ENCODE data around the gene NFIB.

The NFIB gene

DNA sequence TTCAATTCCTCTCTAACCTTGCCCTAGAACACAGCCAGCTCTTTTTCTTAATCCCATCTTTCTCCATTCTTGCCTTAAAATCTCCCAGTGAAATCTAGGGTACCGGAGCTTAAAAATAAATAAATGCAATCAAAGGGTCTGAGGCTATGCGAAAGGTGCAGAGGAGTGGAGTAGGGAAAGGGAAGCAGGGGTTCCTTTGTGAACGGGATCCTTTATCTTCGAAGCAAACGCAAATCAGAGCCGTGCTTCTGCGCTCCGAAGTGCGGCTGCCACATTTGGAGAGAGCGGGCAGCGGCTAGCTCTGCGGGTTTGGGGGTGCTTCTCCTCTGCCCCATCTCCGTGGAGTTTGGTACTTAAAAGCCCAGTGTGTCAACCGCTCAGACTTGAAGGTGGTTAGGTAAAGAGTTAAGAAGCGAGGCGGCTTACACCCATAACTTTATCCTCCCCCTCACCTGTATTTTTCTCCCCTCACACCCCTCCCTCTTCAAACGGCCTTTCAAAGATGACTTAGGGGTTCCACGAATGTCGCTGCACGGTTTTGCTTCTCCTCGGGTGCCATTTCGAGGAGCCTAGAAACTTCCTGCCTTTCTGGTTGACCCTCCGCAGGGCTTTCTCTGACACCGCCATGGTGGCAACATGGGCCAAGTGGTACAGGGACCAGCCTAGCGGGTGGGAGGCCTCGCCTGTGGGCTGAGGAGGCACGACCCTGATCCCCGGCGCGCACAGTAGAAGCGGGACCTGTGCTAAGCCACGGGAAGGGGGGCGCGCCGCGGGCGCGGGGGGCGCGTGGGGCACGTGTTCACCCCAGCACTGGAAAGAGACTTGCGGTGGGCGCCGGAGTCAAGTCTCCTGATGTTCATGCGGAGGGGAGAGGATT is 31.7 kb upstream of the NFIB start:
- in situ Hi-C loops (cut with MboI; ENCODE audit: low sequenced_read_pairs): no loop called here

DNA sequence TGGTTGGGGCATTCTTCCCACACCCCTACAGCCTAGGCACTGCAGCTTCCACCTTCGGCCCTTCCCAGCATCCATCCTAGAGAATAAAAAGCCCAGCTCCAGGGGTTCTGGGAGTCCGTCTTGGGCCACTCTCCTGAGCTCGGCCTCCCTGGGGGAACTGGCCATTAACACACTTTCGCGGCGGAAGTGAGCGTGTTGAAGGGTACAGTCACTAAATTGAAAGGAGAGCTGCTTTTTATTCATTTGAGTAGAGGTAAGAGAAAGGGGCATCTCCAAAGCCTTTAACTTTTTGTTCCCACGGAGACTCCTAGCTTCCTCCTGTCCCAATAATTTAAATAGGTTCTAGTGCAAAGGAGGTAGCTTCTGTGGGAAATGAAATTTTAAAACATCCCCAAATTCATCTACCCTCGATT is 31.0 kb upstream of the NFIB start:
- in situ Hi-C loops (cut with MboI; ENCODE audit: low sequenced_read_pairs): no loop called here

DNA sequence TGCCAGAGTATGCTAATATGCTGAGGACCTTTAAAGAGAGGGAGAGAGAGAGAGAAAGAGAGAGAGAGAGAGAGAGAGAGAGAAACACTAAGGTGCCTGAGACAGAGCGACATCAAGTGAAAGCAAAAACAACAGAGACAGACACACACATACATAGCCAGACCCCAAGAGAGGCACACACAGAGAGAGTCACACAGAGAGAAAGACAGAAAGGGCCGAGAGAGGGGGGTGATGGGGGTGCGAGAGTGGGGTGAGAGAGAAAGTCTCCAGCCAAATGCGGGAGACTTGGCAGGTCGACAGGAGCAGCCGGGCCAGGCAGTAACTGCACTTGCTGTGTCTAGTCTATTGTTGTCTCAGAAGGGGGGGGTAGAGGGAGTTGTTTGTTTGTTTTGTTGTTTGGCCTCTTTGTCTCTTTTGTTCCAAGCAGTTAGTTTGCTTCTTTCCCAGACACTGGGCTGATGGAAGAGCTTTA is 30.1 kb upstream of the NFIB start:
- in situ Hi-C loops (cut with MboI; ENCODE audit: low sequenced_read_pairs): no loop called here

DNA sequence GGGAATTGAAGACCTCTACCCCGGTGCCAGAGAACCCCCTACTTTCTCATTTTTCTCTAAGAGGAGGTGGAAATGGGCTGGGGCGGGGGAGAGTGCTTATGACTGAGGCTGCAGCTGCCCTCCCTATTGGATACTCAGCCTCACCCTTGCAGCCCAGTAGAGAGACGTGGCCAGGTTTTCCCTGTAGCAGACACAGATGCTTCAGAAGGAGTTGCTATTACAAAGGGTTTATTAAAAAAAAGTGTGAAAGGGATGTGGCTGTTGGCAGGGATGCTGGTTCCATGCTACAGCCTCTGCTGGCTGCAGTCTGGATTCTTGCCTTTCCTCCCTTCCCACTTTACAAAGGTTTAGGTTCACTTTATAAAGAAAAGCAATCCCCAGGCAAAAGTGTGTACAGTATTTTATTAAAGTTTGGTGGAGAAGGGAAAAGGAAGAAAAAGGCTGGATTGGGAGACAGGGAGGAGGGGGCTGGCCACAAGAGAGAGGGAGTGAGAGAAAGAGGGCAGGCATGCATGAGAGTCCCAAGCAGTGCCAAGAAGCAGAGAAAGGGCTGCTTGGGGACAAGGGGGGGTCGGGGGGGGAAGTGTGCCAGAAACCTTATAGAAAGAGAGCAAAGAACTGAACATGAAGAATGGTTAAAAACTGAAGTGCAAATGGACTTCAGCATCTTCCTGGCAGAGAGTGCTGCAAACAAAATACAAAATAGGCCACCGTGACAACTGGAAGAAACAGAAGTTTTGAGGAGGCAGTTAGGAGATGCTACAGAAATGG is 29.5 kb upstream of the NFIB start:
- in situ Hi-C loops (cut with MboI; ENCODE audit: low sequenced_read_pairs): no loop called here

DNA sequence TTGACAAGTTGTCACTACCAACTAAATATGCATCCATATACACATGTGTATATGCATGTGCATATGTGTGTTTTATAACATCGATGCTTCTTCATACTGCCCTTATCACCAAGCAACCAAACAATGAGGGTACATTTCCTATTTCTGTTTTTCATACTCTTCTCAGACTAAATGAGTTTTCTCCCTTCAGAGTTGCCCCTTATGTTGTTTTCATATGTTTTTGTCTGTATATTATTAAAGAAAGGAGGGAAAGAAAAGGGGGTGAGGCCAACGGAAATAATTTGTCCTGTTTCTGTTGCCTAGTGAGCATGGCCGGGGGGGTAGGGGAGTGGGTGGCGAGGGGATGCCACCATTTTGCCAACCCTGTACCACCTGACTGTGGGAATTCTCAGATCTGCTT is 28.8 kb upstream of the NFIB start:
- in situ Hi-C loops (cut with MboI; ENCODE audit: low sequenced_read_pairs): no loop called here

DNA sequence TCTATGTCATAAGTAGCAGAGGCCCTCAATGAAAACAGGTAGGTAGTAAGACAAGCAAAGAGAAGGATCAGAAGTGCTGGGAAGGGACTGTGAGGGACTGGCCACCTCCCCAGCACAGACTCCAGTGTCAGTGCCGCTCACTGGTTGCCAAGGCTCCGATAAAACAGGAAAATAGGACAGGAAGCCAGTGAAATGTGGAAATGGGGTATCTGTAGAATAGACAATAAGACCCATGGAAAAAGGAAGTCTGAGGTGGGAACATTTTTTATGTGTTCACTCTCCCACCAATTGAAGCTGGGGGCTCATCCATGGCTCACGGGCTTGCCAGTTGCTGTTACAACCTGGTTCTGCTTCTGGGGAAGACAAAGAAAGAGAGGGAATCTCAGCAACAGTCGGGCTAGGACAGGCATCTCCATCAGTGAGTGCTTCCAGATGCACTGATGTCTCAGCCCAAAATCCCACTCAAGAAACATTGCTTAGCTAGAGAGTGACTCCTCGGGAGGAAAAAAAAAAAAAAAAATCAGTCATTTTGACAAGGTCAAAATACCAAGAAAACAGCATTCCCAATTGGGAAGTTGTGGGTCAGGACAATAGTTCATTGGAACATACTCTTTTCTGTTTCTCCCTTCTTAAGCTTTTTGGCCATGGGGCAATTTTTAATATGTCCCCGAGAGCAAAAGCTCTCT is 27.6 kb upstream of the NFIB start:
- in situ Hi-C loops (cut with MboI; ENCODE audit: low sequenced_read_pairs): no loop called here

DNA sequence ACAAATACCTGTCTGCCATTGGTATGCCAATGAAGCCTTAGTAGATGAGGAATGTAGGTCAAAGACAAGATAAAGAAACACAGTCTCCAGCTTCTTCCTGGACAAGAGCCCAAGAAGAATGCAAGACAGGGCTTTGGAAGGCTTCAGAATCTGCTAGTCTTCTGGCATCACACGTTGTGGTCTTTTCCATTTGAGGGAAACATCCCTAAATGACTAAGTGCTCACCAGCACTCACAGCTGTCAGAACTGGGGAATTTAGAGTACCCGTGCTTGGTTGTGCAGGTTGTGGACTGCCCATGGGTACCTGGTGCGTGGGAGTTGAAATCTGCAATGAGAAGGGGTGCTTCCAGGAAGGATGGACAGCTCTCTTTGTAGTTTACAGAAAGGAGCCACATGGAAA is 27.1 kb upstream of the NFIB start:
- in situ Hi-C loops (cut with MboI; ENCODE audit: low sequenced_read_pairs): no loop called here

DNA sequence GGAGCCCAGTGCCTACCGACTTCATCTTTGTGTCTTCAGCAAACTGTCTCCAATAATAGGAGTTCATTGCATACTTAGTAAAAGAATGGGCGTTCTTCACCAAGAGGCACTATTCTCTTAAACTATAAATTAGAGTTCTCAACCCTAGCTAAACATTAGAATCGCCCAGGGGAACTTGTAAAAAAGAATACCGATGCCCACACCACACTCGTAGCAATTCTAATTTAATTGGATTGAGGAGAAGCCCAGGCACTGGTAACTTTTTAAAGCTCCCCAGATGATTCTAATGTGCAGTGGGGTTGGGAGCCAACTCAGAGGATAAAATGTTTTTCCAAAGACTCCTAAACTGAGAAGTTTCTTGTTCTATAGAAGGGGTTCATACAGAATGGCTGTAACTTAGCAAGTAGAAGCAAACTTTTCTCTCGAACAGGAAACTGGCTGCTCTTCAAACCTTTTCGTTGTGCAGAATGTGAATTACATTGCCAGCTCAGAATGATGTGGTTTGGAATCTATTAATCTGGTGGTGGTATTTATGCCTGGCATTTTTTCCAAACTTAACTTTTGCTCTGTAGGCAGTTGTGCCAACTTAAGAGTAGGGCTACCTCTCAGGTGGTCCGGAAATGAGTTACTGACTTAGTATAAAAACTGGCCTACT is 26.4 kb upstream of the NFIB start:
- in situ Hi-C loops (cut with MboI; ENCODE audit: low sequenced_read_pairs): no loop called here

DNA sequence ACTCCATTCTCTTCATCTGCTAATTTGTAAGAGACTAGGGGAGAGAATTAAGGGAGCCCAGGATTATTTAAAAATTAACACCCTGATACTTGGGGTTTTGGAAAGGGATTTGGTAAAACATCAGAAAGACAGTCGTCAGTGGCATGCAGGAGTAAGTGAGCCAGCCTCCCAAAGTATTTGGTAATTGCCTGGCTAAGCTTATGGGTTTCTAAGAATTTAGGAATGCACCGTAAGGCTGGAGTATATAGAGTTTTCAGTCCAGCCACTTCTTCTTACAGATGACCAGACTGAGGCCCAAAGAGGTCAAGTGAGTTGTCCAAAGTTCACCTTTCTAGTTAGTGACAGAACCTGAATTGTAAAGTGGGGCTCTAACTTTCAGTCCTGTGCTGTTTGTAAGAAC is 25.8 kb upstream of the NFIB start:
- in situ Hi-C loops (cut with MboI; ENCODE audit: low sequenced_read_pairs): no loop called here

DNA sequence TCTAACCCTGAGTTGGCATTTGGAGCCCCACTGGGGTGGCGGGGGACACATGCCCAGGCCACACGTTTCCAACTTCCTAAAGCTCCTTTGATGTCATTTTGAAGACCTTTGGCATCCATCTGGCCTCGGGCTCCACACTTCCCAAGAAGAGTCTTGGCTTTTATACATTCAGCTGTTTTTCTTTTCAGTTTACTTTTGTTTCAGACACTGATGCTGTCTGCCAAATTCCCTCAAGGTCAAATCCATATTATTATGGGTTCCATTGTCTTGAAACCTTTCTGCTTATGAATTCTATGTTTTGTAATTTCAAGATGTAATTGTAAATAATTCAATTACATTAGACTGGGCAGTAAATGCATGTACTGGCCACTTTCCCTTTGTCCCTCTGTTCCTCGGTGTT is 23.7 kb upstream of the NFIB start:
- in situ Hi-C loops (cut with MboI; ENCODE audit: low sequenced_read_pairs): no loop called here

DNA sequence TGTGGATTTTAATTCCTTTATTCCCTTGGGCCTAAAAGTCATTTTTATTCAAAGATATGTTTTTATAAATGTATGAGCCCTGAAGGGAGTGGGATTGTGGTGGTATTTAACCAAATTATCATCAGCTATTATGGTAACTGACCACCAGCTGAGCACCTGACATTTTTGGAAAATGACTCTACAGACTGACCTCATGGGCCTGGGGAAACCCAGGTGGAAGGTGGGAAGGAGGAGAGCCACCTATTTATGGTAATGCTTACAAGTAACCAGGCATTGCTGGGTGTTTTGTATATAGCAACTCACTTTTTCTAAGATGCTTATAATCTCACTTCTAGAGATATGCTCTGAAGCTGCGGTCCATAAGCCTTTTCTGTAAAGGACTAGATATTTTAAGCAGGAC is 22.3 kb upstream of the NFIB start:
- in situ Hi-C loops (cut with MboI; ENCODE audit: low sequenced_read_pairs): no loop called here

DNA sequence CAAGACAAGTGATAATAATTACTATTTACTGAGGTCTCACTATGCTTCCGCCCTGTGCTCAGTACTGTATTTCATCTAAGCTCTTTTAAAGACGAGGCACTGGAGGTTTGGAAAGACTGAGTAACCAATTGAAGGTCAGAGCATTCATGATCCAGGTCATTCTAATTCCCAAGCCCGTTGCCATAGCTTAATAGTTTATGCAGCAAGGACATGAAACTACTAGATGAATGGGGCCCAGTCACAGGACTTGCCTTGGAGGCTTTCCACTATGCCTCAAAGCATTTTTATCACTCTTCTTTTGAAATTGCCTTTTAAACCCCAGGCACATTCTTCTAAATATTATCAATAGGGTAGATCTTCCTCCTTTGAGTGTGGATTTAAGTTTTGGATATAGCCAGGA is 17.2 kb upstream of the NFIB start:
- in situ Hi-C loops (cut with MboI; ENCODE audit: low sequenced_read_pairs): no loop called here

DNA sequence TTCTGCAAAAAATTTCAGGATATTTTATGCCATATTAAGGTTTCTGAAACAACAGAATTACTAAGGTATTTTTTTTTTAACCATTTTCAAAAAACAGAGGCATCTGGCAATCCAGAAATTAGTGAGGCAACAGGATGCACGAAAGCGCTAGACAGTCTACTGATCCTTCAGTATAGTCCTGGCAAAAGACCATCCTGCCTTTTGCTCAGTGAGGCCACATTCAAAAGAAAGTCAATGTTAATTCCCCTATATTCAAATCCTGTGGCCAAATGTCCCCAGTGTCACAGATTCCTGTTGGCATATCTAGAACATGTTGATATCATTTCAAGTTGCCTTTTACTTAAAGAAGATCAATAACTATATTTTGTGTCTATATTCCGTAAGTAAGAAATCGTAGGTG is 13.1 kb upstream of the NFIB start:
- in situ Hi-C loops (cut with MboI; ENCODE audit: low sequenced_read_pairs): no loop called here

DNA sequence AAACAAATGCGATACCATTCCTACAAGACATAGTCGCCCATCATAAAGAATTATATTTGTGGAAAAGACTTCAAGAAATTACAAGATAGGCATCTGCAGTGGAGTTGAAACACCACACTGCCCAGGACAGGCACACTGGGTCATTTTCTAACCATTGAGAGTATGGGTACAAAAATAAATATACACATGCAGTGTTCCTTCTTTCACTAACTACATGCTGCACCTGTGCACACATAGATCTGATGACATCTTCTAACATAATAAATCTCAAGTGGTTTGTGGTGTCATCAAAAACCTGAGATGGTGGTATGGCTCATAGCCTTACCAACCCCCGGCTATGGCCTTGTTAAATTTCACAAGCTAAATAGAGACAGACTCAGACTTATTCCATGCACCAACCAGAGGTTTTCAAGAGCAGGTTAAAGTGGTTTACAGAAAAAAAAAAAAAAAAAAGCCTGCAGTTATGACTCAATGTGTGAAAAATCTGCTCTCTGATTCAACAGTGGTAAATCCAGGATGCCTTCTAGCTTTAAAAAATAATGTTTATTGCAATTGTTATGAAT is 12.4 kb upstream of the NFIB start:
- in situ Hi-C loops (cut with MboI; ENCODE audit: low sequenced_read_pairs): no loop called here

DNA sequence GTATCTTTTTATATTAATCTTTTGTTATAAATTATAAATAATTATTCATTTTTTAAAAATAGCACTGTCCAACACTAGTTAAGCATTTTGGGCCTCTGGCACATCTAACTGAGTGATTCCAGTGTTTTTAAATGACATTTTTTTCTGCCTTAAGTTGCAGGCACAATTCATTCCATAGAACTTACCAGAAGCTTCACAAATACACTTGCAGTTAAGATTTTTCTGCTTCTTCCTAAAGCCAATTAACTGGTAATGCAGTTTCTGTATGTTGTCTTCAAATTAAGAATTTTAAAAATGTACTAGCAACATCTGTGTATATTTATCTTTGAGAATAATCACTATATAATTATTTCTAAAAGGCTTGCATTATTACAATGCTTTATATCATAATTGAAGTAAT is 11.2 kb upstream of the NFIB start:
- in situ Hi-C loops (cut with MboI; ENCODE audit: low sequenced_read_pairs): no loop called here

DNA sequence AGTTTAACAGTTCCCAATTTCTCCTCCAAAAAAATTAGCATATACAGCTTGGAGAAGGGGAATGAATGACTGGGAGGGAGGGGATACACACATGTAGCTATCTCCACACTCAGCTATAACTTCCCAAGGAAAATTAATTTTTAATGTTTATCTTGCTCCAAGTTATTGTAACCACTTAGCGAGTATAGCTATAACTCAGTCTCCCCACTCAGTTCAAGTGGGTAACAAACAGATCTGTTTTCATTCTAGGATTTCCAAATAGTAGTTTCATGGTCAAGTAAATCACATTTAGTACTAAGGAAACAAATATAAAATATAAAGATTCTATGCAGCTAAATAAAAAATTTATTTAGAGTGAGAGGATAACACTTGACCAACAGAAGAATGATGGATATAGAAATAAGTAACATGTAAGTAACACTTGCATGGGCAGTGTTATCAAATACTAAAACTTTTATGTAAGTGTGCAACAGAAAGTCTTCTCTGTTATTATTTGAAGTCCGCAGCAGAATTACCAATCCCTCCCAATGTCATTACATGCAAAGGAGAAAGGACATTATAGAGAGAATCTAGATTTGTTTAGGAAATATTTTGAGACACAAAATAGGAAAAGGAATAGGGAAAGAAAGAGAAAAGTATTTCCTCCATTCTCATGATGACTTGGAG is 10.2 kb upstream of the NFIB start:
- in situ Hi-C loops (cut with MboI; ENCODE audit: low sequenced_read_pairs): no loop called here

DNA sequence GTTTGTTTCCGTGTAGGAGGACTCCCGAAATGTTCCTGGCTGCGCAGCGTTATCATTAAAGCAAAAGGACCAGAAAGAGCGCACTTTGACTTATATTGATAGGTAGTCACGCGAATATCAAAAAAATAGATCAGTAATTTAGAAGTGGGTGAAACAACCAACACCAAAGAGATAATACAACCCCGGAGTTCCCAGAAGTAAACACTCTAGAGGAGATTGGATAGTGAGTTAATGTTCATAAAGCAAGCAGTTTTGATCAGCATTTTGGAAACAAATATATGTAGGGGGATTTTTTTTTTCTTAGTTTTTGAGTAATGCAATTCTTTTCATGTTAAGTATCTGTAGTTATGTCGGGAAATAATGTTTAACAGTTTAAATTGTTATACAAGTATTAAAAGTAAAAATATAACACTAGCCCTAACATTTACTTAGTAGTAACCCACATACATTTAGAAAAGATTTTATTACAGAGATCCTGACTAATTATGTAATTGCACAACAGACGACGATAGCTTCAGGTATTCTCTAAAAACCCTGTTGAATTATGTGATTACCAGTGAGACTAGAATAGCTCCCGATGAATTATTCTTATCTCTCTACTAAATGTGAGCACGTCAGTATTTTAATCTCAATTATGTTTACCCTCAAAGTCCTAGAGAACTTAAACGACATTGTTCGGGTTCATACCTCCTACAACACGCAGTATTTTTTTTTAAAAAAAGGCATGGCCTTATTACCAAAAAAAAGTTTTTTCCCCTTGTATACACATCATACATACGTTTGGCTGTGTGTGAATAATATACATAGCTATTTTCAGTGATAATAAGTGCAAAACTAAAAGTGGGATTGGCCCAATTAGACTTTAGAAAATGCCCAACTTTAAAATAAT is 9.4 kb upstream of the NFIB start:
- in situ Hi-C loops (cut with MboI; ENCODE audit: low sequenced_read_pairs): no loop called here

DNA sequence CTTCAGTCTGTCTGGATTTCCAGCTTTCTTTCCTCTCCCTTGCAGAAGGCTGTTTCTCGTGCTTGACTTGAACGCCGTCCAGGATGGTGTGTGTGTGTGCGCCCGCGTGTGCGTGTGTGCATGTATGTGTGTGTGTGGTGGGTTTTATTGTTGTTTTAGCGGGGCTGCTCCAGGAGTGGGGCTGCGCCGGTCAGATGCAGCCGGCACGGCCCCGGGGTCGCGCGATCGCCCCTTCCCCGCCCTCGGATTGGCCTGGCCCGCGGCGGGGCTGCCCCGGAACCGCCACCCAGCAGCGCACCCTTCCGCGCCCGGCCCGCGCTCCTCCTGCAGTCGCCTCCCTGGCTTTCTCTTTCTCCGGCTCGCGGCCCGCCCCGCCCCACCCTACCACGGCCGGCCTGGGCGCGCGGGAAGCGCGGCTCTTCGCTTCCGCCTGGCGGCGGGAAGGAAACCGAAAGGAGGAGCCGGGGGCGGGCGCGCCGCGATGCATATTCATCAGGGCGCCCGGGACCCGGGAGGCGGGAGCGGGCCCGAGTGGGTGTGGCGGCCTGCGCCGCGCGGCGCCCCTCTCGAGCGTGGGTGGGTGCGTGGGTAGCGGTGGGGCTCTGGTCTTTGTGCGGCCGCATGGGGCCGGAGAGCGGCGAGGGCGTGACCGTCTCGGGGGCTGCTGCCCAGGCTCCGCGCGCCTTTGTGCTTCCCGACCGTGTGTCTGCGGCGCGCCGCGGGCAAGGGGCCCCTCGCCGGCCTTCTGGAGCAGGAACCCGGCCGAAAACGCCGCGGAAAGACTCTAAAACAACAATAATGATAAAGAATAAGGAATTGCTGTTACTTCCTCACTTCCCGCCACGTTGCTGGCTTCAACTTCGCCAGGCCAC is 8.5 kb upstream of the NFIB start:
- in situ Hi-C loops (cut with MboI; ENCODE audit: low sequenced_read_pairs): no loop called here

All from HL-60/S4 treated with retinoic acid at 250 ng/mL for 4 days and 3 days (cell line).